22Rv1 (cell line): Measurements from ENCODE around the gene C6orf52.

ENCODE experiments used
- H3K27ac ChIP-seq: fragments of 450-650 bp; 2 replicates; pipeline ENCODE4 v1.5.1; 2017
- ZFX ChIP-seq: fragments of 450-650 bp; IDR thresholded peaks from 2 replicates; pipeline ENCODE4 v1.6.1; 2017; ENCODE audit warnings: antibody characterized with exemption, borderline replicate concordance
- TF ChIP-seq, protein P1 (sequence below): fragments of 450-650 bp; IDR thresholded peaks from 2 replicates; pipeline ENCODE4 v1.5.1; 2017; ENCODE audit warnings: mild to moderate bottlenecking

C6orf52 gene

DNA sequence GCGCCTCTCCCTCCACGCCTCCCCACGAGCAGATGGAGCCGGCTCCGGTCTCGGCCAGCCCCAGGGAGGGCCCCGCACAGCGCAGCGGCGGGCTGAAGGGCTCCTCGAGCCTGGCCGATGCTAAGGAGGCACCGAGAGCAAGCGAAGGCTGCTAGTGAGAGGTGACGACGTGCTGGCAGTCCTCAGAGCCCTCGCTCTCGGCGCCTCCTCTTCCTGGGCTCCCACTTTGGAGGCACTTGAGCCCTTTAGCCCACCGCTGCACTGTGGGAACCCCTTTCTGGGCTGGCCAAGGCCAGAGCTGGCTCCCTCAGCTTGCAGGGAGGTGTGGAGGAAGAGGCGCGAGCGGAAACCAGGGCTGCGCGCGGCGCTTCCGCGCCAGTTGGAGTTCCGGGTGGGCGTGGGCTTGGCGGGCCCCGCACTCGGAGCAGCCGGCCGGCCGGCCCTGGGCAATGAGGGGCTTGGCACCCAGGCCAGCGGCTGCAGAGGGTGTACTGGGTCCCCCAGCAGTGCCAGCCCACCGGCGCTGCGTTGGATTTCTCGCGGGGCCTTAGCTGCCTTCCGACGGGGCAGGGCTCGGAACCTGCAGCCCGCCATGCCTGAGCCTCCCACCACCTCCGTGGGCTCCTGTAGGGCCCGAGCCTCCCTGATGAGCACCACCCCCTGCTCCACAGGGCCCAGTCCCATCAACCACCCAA, 26.0 kb upstream of the C6orf52 start:
- peak overlapping the region; percentile 88 for H3K27ac ChIP-seq
- TF ChIP-seq, protein P1, sequence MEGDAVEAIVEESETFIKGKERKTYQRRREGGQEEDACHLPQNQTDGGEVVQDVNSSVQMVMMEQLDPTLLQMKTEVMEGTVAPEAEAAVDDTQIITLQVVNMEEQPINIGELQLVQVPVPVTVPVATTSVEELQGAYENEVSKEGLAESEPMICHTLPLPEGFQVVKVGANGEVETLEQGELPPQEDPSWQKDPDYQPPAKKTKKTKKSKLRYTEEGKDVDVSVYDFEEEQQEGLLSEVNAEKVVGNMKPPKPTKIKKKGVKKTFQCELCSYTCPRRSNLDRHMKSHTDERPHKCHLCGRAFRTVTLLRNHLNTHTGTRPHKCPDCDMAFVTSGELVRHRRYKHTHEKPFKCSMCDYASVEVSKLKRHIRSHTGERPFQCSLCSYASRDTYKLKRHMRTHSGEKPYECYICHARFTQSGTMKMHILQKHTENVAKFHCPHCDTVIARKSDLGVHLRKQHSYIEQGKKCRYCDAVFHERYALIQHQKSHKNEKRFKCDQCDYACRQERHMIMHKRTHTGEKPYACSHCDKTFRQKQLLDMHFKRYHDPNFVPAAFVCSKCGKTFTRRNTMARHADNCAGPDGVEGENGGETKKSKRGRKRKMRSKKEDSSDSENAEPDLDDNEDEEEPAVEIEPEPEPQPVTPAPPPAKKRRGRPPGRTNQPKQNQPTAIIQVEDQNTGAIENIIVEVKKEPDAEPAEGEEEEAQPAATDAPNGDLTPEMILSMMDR: no peak
- TF ChIP-seq ZFX: no peak

DNA sequence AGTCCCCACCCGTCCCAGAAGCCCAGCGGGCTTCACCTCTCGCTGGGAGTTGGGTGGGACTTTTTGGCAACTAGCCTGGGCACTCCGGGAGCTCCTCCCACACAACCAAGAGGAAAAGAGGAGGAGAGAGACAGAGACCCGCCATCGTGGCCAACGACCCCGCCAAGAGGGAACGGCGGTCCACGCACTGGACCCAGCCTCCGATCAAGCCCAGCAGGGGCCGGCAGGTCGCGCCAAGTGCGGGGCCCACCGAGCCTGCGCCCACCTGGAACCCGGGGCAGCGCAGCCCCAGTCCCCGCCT, 25.5 kb upstream of the C6orf52 start:
- H3K27ac ChIP-seq: peak overlapping the region; percentile 88
- TF ChIP-seq ZFX: no peak
- TF ChIP-seq, protein P1: no peak

DNA sequence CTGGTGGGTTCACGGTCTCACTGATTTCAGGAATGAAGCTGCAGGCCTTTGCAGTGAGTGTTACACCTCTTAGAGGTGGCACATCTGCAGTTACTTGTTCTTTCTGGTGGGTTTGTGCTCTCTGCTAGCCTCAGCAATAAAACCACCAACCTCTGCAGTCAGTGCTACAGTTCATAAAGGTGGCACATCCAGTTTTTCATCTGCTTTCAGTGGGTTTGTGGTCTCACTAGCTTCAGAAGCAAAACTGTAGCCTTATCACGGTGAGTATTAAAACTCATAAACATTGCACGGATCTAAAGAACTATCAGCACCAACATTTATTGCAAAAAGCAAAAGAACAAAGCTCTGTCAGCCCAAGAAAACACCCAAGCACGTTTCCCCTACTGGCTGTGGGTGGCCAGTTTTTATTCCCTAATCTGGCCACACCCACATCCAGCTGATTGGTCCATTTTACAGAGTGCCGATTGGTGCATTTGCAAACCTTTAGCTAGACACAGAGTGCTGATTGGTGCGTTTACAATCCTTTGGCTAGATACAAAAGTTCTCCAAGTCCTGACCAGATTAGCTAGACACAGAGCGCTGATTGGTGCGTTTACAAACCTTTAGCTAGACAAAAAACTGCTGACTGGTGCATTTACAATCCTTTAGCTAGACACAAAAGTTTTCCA, 25.0 kb upstream of the C6orf52 start:
- TF ChIP-seq, protein P1: no peak
- TF ChIP-seq ZFX: no peak

DNA sequence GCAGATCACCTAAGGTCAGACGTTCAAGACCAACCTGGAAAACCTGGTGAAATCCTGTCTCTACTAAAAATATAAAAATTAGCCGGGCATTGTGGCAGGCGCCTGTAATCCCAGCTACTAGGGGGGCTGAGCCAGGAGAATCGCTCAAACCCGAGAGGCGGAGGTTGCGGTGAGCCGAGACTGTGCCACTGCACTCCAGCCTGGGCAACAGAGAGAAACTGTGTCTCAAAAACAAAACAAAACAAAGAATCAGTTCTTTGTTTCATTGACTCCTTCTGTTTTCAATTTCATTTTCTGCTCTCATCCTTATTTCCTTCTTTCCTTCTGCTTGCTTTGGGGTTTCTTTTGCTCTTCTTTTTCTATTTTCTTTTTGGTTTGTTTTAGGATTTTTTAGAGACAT, 19.5 kb upstream of the C6orf52 start:
- TF ChIP-seq ZFX: no peak
- TF ChIP-seq, protein P1: no peak
- H3K27ac ChIP-seq: no peak overlapping the region

More for the DNA sequence above, 25.0 kb upstream of the C6orf52 start:
- H3K27ac ChIP-seq: peak overlapping the region; percentile 88

- H3K27ac ChIP-seq: no peak overlapping the region
- TF ChIP-seq ZFX: no peak
- TF ChIP-seq, protein P1: no peak
These were observed 2.2 kb upstream of the C6orf52 start for GRCh38 chr6:10696655-10697054.

DNA sequence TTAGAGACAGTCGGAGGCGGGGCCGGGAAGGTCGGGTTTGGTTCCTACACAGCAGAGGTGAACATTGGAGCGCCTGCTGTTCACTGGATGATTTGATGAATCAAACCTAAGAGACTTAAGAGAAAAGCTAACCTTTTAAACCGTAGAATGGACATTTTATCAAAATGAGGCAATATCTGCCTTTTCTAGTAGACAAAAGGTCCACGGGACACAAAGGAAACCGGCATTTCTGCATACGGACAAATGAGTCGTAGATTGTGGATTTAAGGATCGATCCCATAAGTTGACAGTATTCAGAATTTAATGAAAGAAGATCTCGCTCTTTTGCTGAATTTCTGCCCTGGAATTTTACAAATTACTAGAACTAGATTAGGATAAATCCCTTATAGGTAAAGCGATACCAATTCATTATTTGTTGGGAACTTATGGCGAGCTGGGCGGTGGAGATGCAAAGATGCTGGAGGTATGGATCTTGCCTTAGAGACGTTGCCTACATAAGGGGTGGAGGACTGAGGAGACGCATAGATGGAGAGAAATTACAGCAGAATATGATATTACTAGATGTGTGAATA, 756 bp upstream of the C6orf52 start:
- TF ChIP-seq ZFX: no peak
- TF ChIP-seq, protein P1: no peak
- H3K27ac ChIP-seq: peak overlapping the region; percentile 92

DNA sequence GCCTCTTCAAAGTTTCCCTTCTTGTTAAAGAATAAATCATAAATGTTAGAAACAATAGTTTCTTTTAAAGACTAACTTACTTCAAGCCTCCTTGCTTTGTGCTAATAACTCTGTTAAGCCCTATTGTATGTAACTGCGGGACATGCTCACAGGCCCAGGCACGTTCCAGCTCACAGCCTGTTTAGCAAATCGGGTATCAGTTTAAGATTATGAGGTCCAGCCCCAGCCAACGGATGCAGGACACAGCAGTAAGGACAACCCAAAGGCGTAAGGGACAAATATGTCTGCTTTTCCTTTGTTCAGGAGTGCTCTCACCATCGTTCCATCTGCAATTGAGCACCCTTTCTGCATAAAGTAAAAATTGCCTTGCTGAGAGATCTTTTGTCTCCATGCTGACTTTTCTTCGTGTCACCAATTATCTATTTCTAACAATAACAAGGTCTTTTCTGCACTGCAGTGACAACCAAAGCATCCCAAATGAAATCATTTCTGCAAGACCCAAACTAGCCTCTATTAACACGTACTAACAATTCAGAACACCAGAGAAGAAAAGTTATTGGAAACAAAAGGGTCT, 1.4 kb downstream of the C6orf52 start:
- TF ChIP-seq ZFX: no peak
- TF ChIP-seq, protein P1: no peak
- H3K27ac ChIP-seq: no peak overlapping the region; the same call in 1 of the 2 replicates
